Measurements from ENCODE around the gene SHFL.

DNA sequence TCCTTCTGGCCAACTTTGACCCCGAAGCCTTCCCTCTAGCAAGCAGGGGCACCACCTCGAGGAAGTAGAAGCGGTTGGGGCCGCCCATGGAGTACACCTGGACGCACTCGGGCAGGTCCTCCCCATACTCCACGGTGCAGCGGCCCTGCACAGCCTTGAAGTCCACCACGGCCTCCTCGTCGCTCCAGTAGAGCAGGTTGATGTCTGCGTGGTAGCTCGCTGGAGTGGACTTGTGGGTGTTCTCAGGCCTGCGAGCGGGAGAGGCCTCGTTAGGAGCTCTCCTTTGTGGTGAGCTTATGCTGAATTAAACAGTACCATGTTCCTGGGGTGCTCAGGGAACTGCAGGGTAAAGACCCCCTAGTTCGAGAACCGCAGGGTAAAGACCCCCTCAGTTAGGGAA lies 55.9 kb downstream of the SHFL start:
- no peak for TF ChIP-seq CEBPB (IDR thresholded peaks at IDR 0.05; ENCODE audit: low read depth, low read length)
- TF ChIP-seq, protein P1, sequence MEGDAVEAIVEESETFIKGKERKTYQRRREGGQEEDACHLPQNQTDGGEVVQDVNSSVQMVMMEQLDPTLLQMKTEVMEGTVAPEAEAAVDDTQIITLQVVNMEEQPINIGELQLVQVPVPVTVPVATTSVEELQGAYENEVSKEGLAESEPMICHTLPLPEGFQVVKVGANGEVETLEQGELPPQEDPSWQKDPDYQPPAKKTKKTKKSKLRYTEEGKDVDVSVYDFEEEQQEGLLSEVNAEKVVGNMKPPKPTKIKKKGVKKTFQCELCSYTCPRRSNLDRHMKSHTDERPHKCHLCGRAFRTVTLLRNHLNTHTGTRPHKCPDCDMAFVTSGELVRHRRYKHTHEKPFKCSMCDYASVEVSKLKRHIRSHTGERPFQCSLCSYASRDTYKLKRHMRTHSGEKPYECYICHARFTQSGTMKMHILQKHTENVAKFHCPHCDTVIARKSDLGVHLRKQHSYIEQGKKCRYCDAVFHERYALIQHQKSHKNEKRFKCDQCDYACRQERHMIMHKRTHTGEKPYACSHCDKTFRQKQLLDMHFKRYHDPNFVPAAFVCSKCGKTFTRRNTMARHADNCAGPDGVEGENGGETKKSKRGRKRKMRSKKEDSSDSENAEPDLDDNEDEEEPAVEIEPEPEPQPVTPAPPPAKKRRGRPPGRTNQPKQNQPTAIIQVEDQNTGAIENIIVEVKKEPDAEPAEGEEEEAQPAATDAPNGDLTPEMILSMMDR (conservative IDR thresholded peaks at IDR 0.05; ENCODE audit: low read depth, low read length) = no peak
- TF ChIP-seq POLR2A (IDR thresholded peaks at IDR 0.05; ENCODE audit: low read depth, low read length) = no peak
- TF ChIP-seq RAD21 (IDR thresholded peaks at IDR 0.05; ENCODE audit: low read length) = no peak
- TF ChIP-seq, protein P2, sequence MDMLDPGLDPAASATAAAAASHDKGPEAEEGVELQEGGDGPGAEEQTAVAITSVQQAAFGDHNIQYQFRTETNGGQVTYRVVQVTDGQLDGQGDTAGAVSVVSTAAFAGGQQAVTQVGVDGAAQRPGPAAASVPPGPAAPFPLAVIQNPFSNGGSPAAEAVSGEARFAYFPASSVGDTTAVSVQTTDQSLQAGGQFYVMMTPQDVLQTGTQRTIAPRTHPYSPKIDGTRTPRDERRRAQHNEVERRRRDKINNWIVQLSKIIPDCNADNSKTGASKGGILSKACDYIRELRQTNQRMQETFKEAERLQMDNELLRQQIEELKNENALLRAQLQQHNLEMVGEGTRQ (IDR thresholded peaks at IDR 0.05; ENCODE audit: low read depth, low read length) = no peak
- TF ChIP-seq BHLHE40 (IDR thresholded peaks at IDR 0.05; ENCODE audit: low read depth, low read length) = no peak
- TF ChIP-seq RFX5 (IDR thresholded peaks at IDR 0.05; ENCODE audit: low read depth, low read length) = no peak
- TF ChIP-seq, protein P3, sequence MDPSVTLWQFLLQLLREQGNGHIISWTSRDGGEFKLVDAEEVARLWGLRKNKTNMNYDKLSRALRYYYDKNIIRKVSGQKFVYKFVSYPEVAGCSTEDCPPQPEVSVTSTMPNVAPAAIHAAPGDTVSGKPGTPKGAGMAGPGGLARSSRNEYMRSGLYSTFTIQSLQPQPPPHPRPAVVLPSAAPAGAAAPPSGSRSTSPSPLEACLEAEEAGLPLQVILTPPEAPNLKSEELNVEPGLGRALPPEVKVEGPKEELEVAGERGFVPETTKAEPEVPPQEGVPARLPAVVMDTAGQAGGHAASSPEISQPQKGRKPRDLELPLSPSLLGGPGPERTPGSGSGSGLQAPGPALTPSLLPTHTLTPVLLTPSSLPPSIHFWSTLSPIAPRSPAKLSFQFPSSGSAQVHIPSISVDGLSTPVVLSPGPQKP (IDR thresholded peaks at IDR 0.05; ENCODE audit: borderline replicate concordance, low read depth, low read length) = no peak
- no peak for TF ChIP-seq MXI1 (IDR thresholded peaks at IDR 0.05; ENCODE audit: borderline replicate concordance, low read depth, low read length)
- TF ChIP-seq RCOR1 (IDR thresholded peaks at IDR 0.05; ENCODE audit: insufficient replicate concordance, low read length) = no peak
- TF ChIP-seq FOS (IDR thresholded peaks at IDR 0.05; ENCODE audit: low read depth, low read length) = no peak
- no peak for TF ChIP-seq CHD1 (IDR thresholded peaks at IDR 0.05; ENCODE audit: low read depth, low read length)
- TF ChIP-seq MAFK (IDR thresholded peaks at IDR 0.05; ENCODE audit: low read depth, low read length) = no peak
- no peak for TF ChIP-seq SMC3 (IDR thresholded peaks at IDR 0.05; ENCODE audit: low read depth, low read length)

Measured in IMR-90 (cell line).